HUDEP-2 (cell line): Measurements from ENCODE around the gene MOB3A.

Source experiments
- DNase-seq, 76 experiments: peaks; one replicate each; lab custom pipeline; 2025; ENCODE audit not compliant: unreplicated experiment in 76 of 76; lab: John Stamatoyannopoulos, UW

The MOB3A gene

GRCh38 chr19:2126879-2127518, 30.9 kb upstream of the MOB3A start:
- DNase-seq: no peak

GRCh38 chr19:2123682-2124387, 27.7 kb upstream of the MOB3A start:
- DNase-seq: peak in 9 of 76 experiments; percentile 10 to 32 (median 16)

- DNase-seq: no peak
Measured at GRCh38 chr19:2122982-2123381, 26.9 kb upstream of the MOB3A start.

GRCh38 chr19:2122251-2122650, 26.1 kb upstream of the MOB3A start:
- DNase-seq: no peak

GRCh38 chr19:2121416-2122051, 25.4 kb upstream of the MOB3A start:
- DNase-seq: no peak

GRCh38 chr19:2120821-2121220, 24.7 kb upstream of the MOB3A start:
- DNase-seq: no peak

- DNase-seq: no peak
Measured at GRCh38 chr19:2119921-2120785, 24.0 kb upstream of the MOB3A start.

GRCh38 chr19:2118438-2118837, 22.3 kb upstream of the MOB3A start:
- no peak for DNase-seq

- DNase-seq: no peak
Measured at GRCh38 chr19:2117215-2117960, 21.3 kb upstream of the MOB3A start.

- DNase-seq: no peak
Measured at GRCh38 chr19:2116507-2116906, 20.4 kb upstream of the MOB3A start.

- DNase-seq: no peak
Measured at GRCh38 chr19:2115911-2116426, 19.8 kb upstream of the MOB3A start.

GRCh38 chr19:2115324-2115723, 19.2 kb upstream of the MOB3A start:
- no peak for DNase-seq

- DNase-seq: no peak
Measured at GRCh38 chr19:2114821-2115220, 18.7 kb upstream of the MOB3A start.

GRCh38 chr19:2114218-2114617, 18.1 kb upstream of the MOB3A start:
- DNase-seq: no peak

GRCh38 chr19:2113439-2114211, 17.5 kb upstream of the MOB3A start:
- no peak for DNase-seq

GRCh38 chr19:2112516-2113320, 16.6 kb upstream of the MOB3A start:
- no peak for DNase-seq

GRCh38 chr19:2111886-2112285, 15.8 kb upstream of the MOB3A start:
- DNase-seq: no peak

GRCh38 chr19:2111425-2111824, 15.3 kb upstream of the MOB3A start:
- DNase-seq: no peak

- DNase-seq: no peak
Measured at GRCh38 chr19:2110822-2111221, 14.7 kb upstream of the MOB3A start.
